Nucleus accumbens (tissue), 56 donors: ENCODE measurements around the gene POLR1D.

ENCODE experiments used
- DNase-seq, 56 donors: peaks; one replicate each; lab custom pipeline; 2025; lab: John Stamatoyannopoulos, UW

The POLR1D gene

GRCh38 chr13:27670861-27671260 lies 49.2 kb downstream of the POLR1D start:
- DNase-seq = no peak

- DNase-seq = no peak
Observed at GRCh38 chr13:27672025-27672424, 50.3 kb downstream of the POLR1D start.
